ENCODE measurements around the gene TIMM22.
A peak's percentile ranks its signal among the peaks of the same experiment; 100 is the strongest.
"Not testable (repeated sequence)": the region's sequence is repeated elsewhere in the genome, so short reads cannot be mapped to it uniquely, and the experiment has no call there.

TIMM22 gene

GRCh38 chr17:971861-972260 lies 25.1 kb upstream of the TIMM22 start:
- not testable (repeated sequence) for DNase-seq (ENCODE audit: low read depth in 2 of 2)

- DNase-seq (ENCODE audit: low read depth in 2 of 2), result no peak
These were observed 23.9 kb upstream of the TIMM22 start for GRCh38 chr17:973053-973452.

GRCh38 chr17:974778-975177 lies 22.2 kb upstream of the TIMM22 start:
- DNase-seq (ENCODE audit: low read depth in 2 of 2), result not testable (repeated sequence)

GRCh38 chr17:975371-975915 lies 21.5 kb upstream of the TIMM22 start:
- DNase-seq (ENCODE audit: low read depth in 2 of 2), result no peak

GRCh38 chr17:976312-976711 lies 20.6 kb upstream of the TIMM22 start:
- no peak for DNase-seq (ENCODE audit: low read depth in 2 of 2)

GRCh38 chr17:977166-977565 lies 19.8 kb upstream of the TIMM22 start:
- no peak for DNase-seq (ENCODE audit: low read depth in 2 of 2)

- no peak for DNase-seq (ENCODE audit: low read depth in 2 of 2)
These were observed 18.5 kb upstream of the TIMM22 start for GRCh38 chr17:978103-979093.

- no peak for DNase-seq (ENCODE audit: low read depth in 2 of 2)
These were observed 17.8 kb upstream of the TIMM22 start for GRCh38 chr17:979212-979538.

- peak; percentile 79 to 92 for DNase-seq (ENCODE audit: low read depth in 2 of 2)
These were observed 17.2 kb upstream of the TIMM22 start, which contains the start of gene NXN for GRCh38 chr17:979539-980405. Gene NXN (minus strand): TSS chr17:979776.

- DNase-seq (ENCODE audit: low read depth in 2 of 2), result peak; percentile 51 to 65
These were observed 16.3 kb upstream of the TIMM22 start for GRCh38 chr17:980406-981291.

GRCh38 chr17:981292-981658 lies 15.7 kb upstream of the TIMM22 start:
- DNase-seq (ENCODE audit: low read depth in 2 of 2), result no peak

- no peak for DNase-seq (ENCODE audit: low read depth in 2 of 2)
These were observed 13.0 kb upstream of the TIMM22 start for GRCh38 chr17:983921-984320.

GRCh38 chr17:986322-986929 lies 10.5 kb upstream of the TIMM22 start:
- no peak for DNase-seq (ENCODE audit: low read depth in 2 of 2)

- DNase-seq (ENCODE audit: low read depth in 2 of 2), result no peak
These were observed 9.0 kb upstream of the TIMM22 start for GRCh38 chr17:987931-988330.

GRCh38 chr17:988561-988960 lies 8.4 kb upstream of the TIMM22 start:
- DNase-seq (ENCODE audit: low read depth in 2 of 2), result no peak

- no peak for DNase-seq (ENCODE audit: low read depth in 2 of 2)
These were observed 4.0 kb upstream of the TIMM22 start for GRCh38 chr17:992933-993332.

- not testable (repeated sequence) for DNase-seq (ENCODE audit: low read depth in 2 of 2)
These were observed 1.6 kb upstream of the TIMM22 start for GRCh38 chr17:995324-995723.

- DNase-seq (ENCODE audit: low read depth in 2 of 2), result no peak
These were observed 1.2 kb downstream of the TIMM22 start for GRCh38 chr17:998111-998510.

GRCh38 chr17:1000597-1001461 lies 3.9 kb downstream of the TIMM22 start:
- no peak for DNase-seq (ENCODE audit: low read depth in 2 of 2)

Data from stimulated activated CD4-positive, alpha-beta T cell treated with anti-CD3 and anti-CD28 coated beads, Interleukin-4, amount 100 ng/mL, for 48 hours (primary cell).